ENCODE data around the gene STIMATE.

The STIMATE gene

GRCh38 chr3:52791366-52791765 is 106.0 kb downstream of the STIMATE start:
- no peak for DNase-seq (ENCODE audit: low read depth in 2 of 2)

GRCh38 chr3:52790741-52791140 is 106.6 kb downstream of the STIMATE start:
- DNase-seq (ENCODE audit: low read depth in 2 of 2): no peak

GRCh38 chr3:52790337-52790736 is 107.0 kb downstream of the STIMATE start:
- DNase-seq (ENCODE audit: low read depth in 2 of 2): no peak

GRCh38 chr3:52789746-52790040 is 107.7 kb downstream of the STIMATE start:
- no peak for DNase-seq (ENCODE audit: low read depth in 2 of 2)

- DNase-seq (ENCODE audit: low read depth in 2 of 2): no peak
Measured at GRCh38 chr3:52788890-52789745, 108.2 kb downstream of the STIMATE start.

- DNase-seq (ENCODE audit: low read depth in 2 of 2): no peak
Measured at GRCh38 chr3:52787672-52788625, 109.4 kb downstream of the STIMATE start.

GRCh38 chr3:52787246-52787645 is 110.1 kb downstream of the STIMATE start:
- DNase-seq (ENCODE audit: low read depth in 2 of 2): no peak
